Measurements from ENCODE around the gene CLCN3.
"Not testable (repeated sequence)": the region's sequence is repeated elsewhere in the genome, so short reads cannot be mapped to it uniquely, and the experiment has no call there.

Gene CLCN3

GRCh38 chr4:169658196-169658595, 37.8 kb downstream of the CLCN3 start:
- no peak for DNase-seq

GRCh38 chr4:169658975-169659715, 38.8 kb downstream of the CLCN3 start:
- DNase-seq = no peak

- peak; percentile 59 for DNase-seq
Measured at GRCh38 chr4:169659716-169660670, 39.6 kb downstream of the CLCN3 start.

GRCh38 chr4:169660929-169661328, 40.6 kb downstream of the CLCN3 start:
- DNase-seq = no peak

- no peak for DNase-seq
Measured at GRCh38 chr4:169661761-169662160, 41.4 kb downstream of the CLCN3 start.

GRCh38 chr4:169662206-169662605, 41.8 kb downstream of the CLCN3 start:
- no peak for DNase-seq

- no peak for DNase-seq
Measured at GRCh38 chr4:169663402-169663801, 43.0 kb downstream of the CLCN3 start.

GRCh38 chr4:169663831-169664230, 43.5 kb downstream of the CLCN3 start:
- no peak for DNase-seq

GRCh38 chr4:169664615-169665014, 44.2 kb downstream of the CLCN3 start:
- DNase-seq = no peak

- no peak for DNase-seq
Measured at GRCh38 chr4:169665046-169665737, 44.8 kb downstream of the CLCN3 start.

GRCh38 chr4:169668069-169668721, 47.8 kb downstream of the CLCN3 start:
- no peak for DNase-seq

- no peak for DNase-seq
Measured at GRCh38 chr4:169675825-169676224, 55.4 kb downstream of the CLCN3 start.

- no peak for DNase-seq
Measured at GRCh38 chr4:169677150-169677748, 56.9 kb downstream of the CLCN3 start.

GRCh38 chr4:169678486-169678885, 58.1 kb downstream of the CLCN3 start:
- not testable (repeated sequence) for DNase-seq

- not testable (repeated sequence) for DNase-seq
Measured at GRCh38 chr4:169678951-169679591, 58.7 kb downstream of the CLCN3 start.

GRCh38 chr4:169682372-169683047, 62.1 kb downstream of the CLCN3 start:
- DNase-seq = no peak

GRCh38 chr4:169689681-169690080, 69.3 kb downstream of the CLCN3 start:
- DNase-seq = no peak

GRCh38 chr4:169690787-169691186, 70.4 kb downstream of the CLCN3 start:
- DNase-seq = no peak

- no peak for DNase-seq
Measured at GRCh38 chr4:169698331-169698730, 78.0 kb downstream of the CLCN3 start.

- no peak for DNase-seq
Measured at GRCh38 chr4:169707958-169708643, 87.7 kb downstream of the CLCN3 start.

GRCh38 chr4:169715826-169716225, 95.4 kb downstream of the CLCN3 start:
- DNase-seq = no peak

All from activated CD8-positive, alpha-beta memory T cell treated with anti-CD3 and anti-CD28 coated beads, Interleukin-2, amount 50 U/mL, for 4 hours (primary cell).